Smooth muscle cell (in vitro differentiated cells): ENCODE data around the gene USP14. TPM values are rescaled to one million over a fixed set of nuclear protein-coding genes. Genes with fewer than 3 reads are reported as not detected.

Experiments used
- DNase-seq: peaks from one replicate; lab custom pipeline; 2025; ENCODE audit not compliant: unreplicated experiment; lab: John Stamatoyannopoulos, UW
- H2AFZ ChIP-seq: fragments of 200-600 bp; sonication (generic); 2 replicates; pipeline ENCODE4 v1.6.0; 2016; ENCODE audit warnings: antibody characterized with exemption, low read depth, mild to moderate bottlenecking
- H3F3A ChIP-seq: fragments of 200-600 bp; sonication (generic); 2 replicates; pipeline ENCODE4 v1.6.0; 2017; ENCODE audit warnings: antibody characterized with exemption, low read depth
- H3K27ac ChIP-seq: fragments of 200-600 bp; sonication (generic); 2 replicates; pipeline ENCODE4 v1.5.1; 2016; ENCODE audit warnings: low read depth, mild to moderate bottlenecking
- H3K27me3 ChIP-seq: fragments of 200-600 bp; sonication (generic); 2 replicates; pipeline ENCODE4 v1.6.1; 2016; ENCODE audit warnings: low read depth, mild to moderate bottlenecking
- H3K36me3 ChIP-seq: fragments of 200-600 bp; sonication (generic); 2 replicates; pipeline ENCODE4 v1.5.1; 2016; ENCODE audit warnings: low read depth
- H3K4me1 ChIP-seq: fragments of 200-600 bp; sonication (generic); 2 replicates; pipeline ENCODE4 v1.5.1; 2016; ENCODE audit warnings: low read depth
- H3K4me2 ChIP-seq: fragments of 200-600 bp; sonication (generic); 2 replicates; pipeline ENCODE4 v1.6.0; 2016; ENCODE audit warnings: mild to moderate bottlenecking
- H3K4me3 ChIP-seq: fragments of 200-600 bp; sonication (generic); 2 replicates; pipeline ENCODE4 v1.5.1; 2016; ENCODE audit warnings: mild to moderate bottlenecking
- H3K79me2 ChIP-seq: fragments of 200-600 bp; sonication (generic); 2 replicates; pipeline ENCODE4 v1.6.0; 2016; ENCODE audit warnings: low read depth, mild to moderate bottlenecking
- H3K9ac ChIP-seq: fragments of 200-600 bp; sonication (generic); 2 replicates; pipeline ENCODE4 v1.6.0; 2016; ENCODE audit warnings: low read depth
- H3K9me3 ChIP-seq: fragments of 200-600 bp; sonication (generic); replicated peaks from 2 replicates; pipeline ENCODE4 v1.5.1; 2016; ENCODE audit warnings: low read depth
- H4K20me1 ChIP-seq: fragments of 200-600 bp; sonication (generic); 2 replicates; pipeline ENCODE4 v1.6.0; 2016; ENCODE audit warnings: low read depth
- WGBS: methylation state at CpG from one replicate; pipeline ENCODE4 v1.1.7; 2016; ENCODE audit warnings: low lambda C conversion rate; 5-methylcytosine and 5-hydroxymethylcytosine counted together
- polyA plus RNA-seq: library from polyadenylated mRNA; unstranded; fragments of >200 nt; fragmentation: Nextera tagmentation; extraction: Ambion mirVana; gene quantifications from 2 replicates; pipeline ENCODE4 v1.2.1, GENCODE V29; 2016
- total RNA-seq: library from RNA; depleted of rRNA; stranded (reverse); fragments of >200 nt; gene quantifications from 2 replicates; pipeline ENCODE4 v1.2.3, GENCODE V29; 2014
- TF ChIP-seq, protein P1 (sequence below): fragments of 200-600 bp; sonication (generic); IDR thresholded peaks from 2 replicates; pipeline ENCODE4 v1.5.1; 2017; ENCODE audit warnings: borderline replicate concordance, mild to moderate bottlenecking, antibody characterized with exemption; ENCODE audit not compliant: insufficient read depth, poor library complexity, severe bottlenecking

The USP14 gene
- total and polyA plus RNA-seq, 2 experiments from 2014 or later, result 36.5 to 49.0 TPM

- no peaks in the 10 kb centered on the region for H3K36me3 ChIP-seq
- H3K9ac ChIP-seq, result no peak overlapping the region
These were observed 67.4 kb downstream of the USP14 start for GRCh38 chr18:225745-226144.

DNA sequence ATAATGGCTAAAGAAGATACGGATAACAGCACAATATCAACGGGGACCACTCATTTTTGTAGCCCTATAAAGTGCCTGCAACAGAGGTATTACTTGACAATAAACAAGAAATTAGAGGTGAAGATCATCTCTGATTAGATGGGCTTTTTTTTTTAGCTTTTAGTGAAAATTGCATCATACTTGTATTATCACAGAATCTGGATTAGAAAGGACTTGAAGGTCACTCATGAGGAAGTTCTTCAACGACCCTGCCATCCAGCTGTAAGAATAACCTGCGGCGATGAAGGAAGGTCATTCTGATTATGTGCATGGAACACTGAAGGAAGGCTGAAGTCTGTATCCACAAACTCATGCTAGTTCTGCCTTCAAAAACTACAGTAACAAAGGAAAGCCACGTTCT, 69.0 kb downstream of the USP14 start:
- H3K4me2 ChIP-seq, result no peak overlapping the region
- 94% methylated on average over 6 of the region's 6 CpGs for WGBS
- H2AFZ ChIP-seq, result no peak overlapping the region
- H3K79me2 ChIP-seq, result no peaks in the 10 kb centered on the region
- TF ChIP-seq, protein P1, sequence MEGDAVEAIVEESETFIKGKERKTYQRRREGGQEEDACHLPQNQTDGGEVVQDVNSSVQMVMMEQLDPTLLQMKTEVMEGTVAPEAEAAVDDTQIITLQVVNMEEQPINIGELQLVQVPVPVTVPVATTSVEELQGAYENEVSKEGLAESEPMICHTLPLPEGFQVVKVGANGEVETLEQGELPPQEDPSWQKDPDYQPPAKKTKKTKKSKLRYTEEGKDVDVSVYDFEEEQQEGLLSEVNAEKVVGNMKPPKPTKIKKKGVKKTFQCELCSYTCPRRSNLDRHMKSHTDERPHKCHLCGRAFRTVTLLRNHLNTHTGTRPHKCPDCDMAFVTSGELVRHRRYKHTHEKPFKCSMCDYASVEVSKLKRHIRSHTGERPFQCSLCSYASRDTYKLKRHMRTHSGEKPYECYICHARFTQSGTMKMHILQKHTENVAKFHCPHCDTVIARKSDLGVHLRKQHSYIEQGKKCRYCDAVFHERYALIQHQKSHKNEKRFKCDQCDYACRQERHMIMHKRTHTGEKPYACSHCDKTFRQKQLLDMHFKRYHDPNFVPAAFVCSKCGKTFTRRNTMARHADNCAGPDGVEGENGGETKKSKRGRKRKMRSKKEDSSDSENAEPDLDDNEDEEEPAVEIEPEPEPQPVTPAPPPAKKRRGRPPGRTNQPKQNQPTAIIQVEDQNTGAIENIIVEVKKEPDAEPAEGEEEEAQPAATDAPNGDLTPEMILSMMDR, result no peak
- H3K36me3 ChIP-seq, result no peaks in the 10 kb centered on the region
- H3K9ac ChIP-seq, result no peak overlapping the region
- H3K27me3 ChIP-seq, result no peaks in the 10 kb centered on the region
- DNase-seq, result no peak
- H4K20me1 ChIP-seq, result no peaks in the 10 kb centered on the region
- H3K4me1 ChIP-seq, result no peaks in the 10 kb centered on the region
- no peak overlapping the region for H3K4me3 ChIP-seq
- no peak overlapping the region for H3K27ac ChIP-seq
- H3F3A ChIP-seq, result no peaks in the 10 kb centered on the region
- H3K9me3 ChIP-seq, result no peaks in the 10 kb centered on the region

More at GRCh38 chr18:225745-226144, 67.4 kb downstream of the USP14 start:
- Histone ChIP-seq H3K4me2 (no peak overlapping the region), H4K20me1 (no peaks in the 10 kb centered on the region), H3K27me3 (no peaks in the 10 kb centered on the region), H3F3A (peaks cover 3% of the 10 kb centered on the region), H2AFZ (no peak overlapping the region), H3K4me3 (no peak overlapping the region), H3K4me1 (no peaks in the 10 kb centered on the region), H3K9me3 (no peaks in the 10 kb centered on the region), H3K27ac (no peak overlapping the region), H3K79me2 (no peaks in the 10 kb centered on the region)
- DNase-seq, result no peak
- TF ChIP-seq, protein P1, result no peak
- WGBS, result 95% methylated on average over 4 of the region's 4 CpGs

DNA sequence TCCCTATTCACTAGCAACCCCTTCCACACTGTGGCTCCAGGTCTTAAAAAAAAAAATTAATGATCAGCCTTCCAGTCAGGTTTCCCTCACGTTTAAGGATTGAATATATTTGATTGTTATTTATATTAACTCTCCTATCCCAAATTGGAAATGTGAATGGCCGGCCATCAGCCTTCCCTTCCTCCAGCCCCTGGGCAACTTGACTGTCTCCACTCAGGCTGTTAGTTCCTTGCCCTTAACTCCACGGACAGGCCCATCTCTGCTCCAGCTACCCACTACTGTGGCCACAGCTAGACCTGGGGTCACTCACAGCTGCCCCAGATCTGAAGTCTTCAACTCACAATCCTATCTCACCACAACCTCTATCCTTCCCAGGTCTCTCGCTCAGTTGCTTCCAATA, 69.5 kb downstream of the USP14 start:
- H3K9ac ChIP-seq, result no peak overlapping the region
- no peaks in the 10 kb centered on the region for H3K9me3 ChIP-seq
- DNase-seq, result no peak
- no peaks in the 10 kb centered on the region for H3K79me2 ChIP-seq
- H2AFZ ChIP-seq, result no peak overlapping the region
- no peak overlapping the region for H3K27ac ChIP-seq
- H3K4me1 ChIP-seq, result no peaks in the 10 kb centered on the region
- no peaks in the 10 kb centered on the region for H3F3A ChIP-seq
- no peak overlapping the region for H3K4me2 ChIP-seq
- H4K20me1 ChIP-seq, result no peaks in the 10 kb centered on the region
- H3K36me3 ChIP-seq, result no peaks in the 10 kb centered on the region
- 93% methylated on average over 4 of the region's 4 CpGs for WGBS
- no peak overlapping the region for H3K4me3 ChIP-seq
- TF ChIP-seq, protein P1, result no peak
- H3K27me3 ChIP-seq, result no peaks in the 10 kb centered on the region

- Histone ChIP-seq H3F3A (no peaks in the 10 kb centered on the region), H4K20me1 (no peaks in the 10 kb centered on the region), H2AFZ (no peak overlapping the region), H3K27me3 (no peaks in the 10 kb centered on the region), H3K4me2 (no peak overlapping the region), H3K27ac (no peak overlapping the region), H3K36me3 (no peaks in the 10 kb centered on the region), H3K4me3 (no peak overlapping the region), H3K4me1 (no peaks in the 10 kb centered on the region), H3K9me3 (no peaks in the 10 kb centered on the region), H3K79me2 (no peaks in the 10 kb centered on the region), H3K9ac (no peak overlapping the region)
- TF ChIP-seq, protein P1, result no peak
- 93% methylated on average over 1 of the region's 1 CpG for WGBS
- DNase-seq, result no peak
These were observed 70.2 kb downstream of the USP14 start for GRCh38 chr18:228586-228985.
